ENCODE data around the gene AFDN. TPM values are rescaled to one million over a fixed set of nuclear protein-coding genes. Genes with fewer than 3 reads are reported as not detected.

Gene AFDN
- total RNA-seq, 1 experiment from 2014 or later, result 182 TPM

- no peaks in the 10 kb centered on the region for H3K27me3 Mint-ChIP-seq (ENCODE audit: low read depth)
- H3K4me1 Mint-ChIP-seq, result no peaks in the 10 kb centered on the region
- ChIA-PET POLR2A (no interaction called here), CTCF (no interaction called here)
- peaks cover 19% of the 10 kb centered on the region for H3K36me3 Mint-ChIP-seq
- peaks cover 55% of the 10 kb centered on the region for H3K9me3 Mint-ChIP-seq
- no peak overlapping the region for H3K4me3 Mint-ChIP-seq
- TF ChIP-seq ATF1 (CRISPR knock-in tag; IDR thresholded peaks at IDR 0.05), result no peak
- no peak for TF ChIP-seq MYBL2 (CRISPR knock-in tag; IDR thresholded peaks at IDR 0.05)
- no peak for TF ChIP-seq TP53 (CRISPR knock-in tag; IDR thresholded peaks at IDR 0.05)
- TF ChIP-seq IRF2 (CRISPR knock-in tag; IDR thresholded peaks at IDR 0.05; ENCODE audit: borderline replicate concordance, low read depth), result no peak
- TF ChIP-seq FOXP4 (CRISPR knock-in tag; IDR thresholded peaks at IDR 0.05), result no peak
- no peak for TF ChIP-seq ZNF138 (CRISPR knock-in tag; conservative IDR thresholded peaks at IDR 0.05)
- TF ChIP-seq ZNF425 (CRISPR knock-in tag; conservative IDR thresholded peaks at IDR 0.05), result no peak
- no peak for TF ChIP-seq GRHL2 (CRISPR knock-in tag; IDR thresholded peaks at IDR 0.05; ENCODE audit: insufficient replicate concordance, severe bottlenecking)
- no peak for TF ChIP-seq PRDM15 (CRISPR knock-in tag; IDR thresholded peaks at IDR 0.05)
- TF ChIP-seq MLX (CRISPR knock-in tag; IDR thresholded peaks at IDR 0.05), result no peak
- TF ChIP-seq ERG (CRISPR knock-in tag; IDR thresholded peaks at IDR 0.05), result no peak
- TF ChIP-seq SMAD3 (CRISPR knock-in tag; IDR thresholded peaks at IDR 0.05; ENCODE audit: borderline replicate concordance), result no peak
- TF ChIP-seq FOXK1 (CRISPR knock-in tag; IDR thresholded peaks at IDR 0.05), result no peak
- TF ChIP-seq EMX1 (CRISPR knock-in tag; IDR thresholded peaks at IDR 0.05), result no peak
- TF ChIP-seq ZNF671 (CRISPR knock-in tag; IDR thresholded peaks at IDR 0.05), result no peak
- no peak for TF ChIP-seq TEAD4 (CRISPR knock-in tag; IDR thresholded peaks at IDR 0.05)
- no peak for TF ChIP-seq ZMAT4 (CRISPR knock-in tag; IDR thresholded peaks at IDR 0.05)
- no peak for TF ChIP-seq TCF7 (CRISPR knock-in tag; IDR thresholded peaks at IDR 0.05; ENCODE audit: low read depth)
- H3K27ac Mint-ChIP-seq, result no peak overlapping the region
- DNase-seq (ENCODE audit: low spot score), result no peak
- ATAC-seq, result no peak
Observed at GRCh38 chr6:168009331-168009730, 182.6 kb downstream of the AFDN start.
